GM12878 (cell line): ENCODE measurements around the gene TSPAN10. TPM values are rescaled to one million over a fixed set of nuclear protein-coding genes. Genes with fewer than 3 reads are reported as not detected.

ENCODE experiments used
- ASH2L ChIP-seq: fragments of 300-600, 200-600 bp; sonication (generic); IDR thresholded peaks from 2 replicates; pipeline ENCODE4 v1.6.1; 2017; ENCODE audit warnings: low read depth, mild to moderate bottlenecking, borderline replicate concordance
- CBFB ChIP-seq: IDR thresholded peaks from 2 replicates; pipeline ENCODE4 v1.6.1; 2016; ENCODE audit warnings: antibody characterized with exemption, low read depth
- CBX3 ChIP-seq: fragments of 200-600 bp; sonication (generic); IDR thresholded peaks from 2 replicates; pipeline ENCODE4 v1.6.1; 2016; ENCODE audit warnings: low read depth, borderline replicate concordance
- DPF2 ChIP-seq: fragments of 450-650 bp; IDR thresholded peaks from 2 replicates; pipeline ENCODE4 v1.6.1; 2017; ENCODE audit warnings: mild to moderate bottlenecking
- EED ChIP-seq: sonication (generic); IDR thresholded peaks from 2 replicates; pipeline ENCODE4 v1.6.1; 2016; ENCODE audit warnings: antibody characterized with exemption, low read depth
- FOXK2 ChIP-seq: fragments of 450-650 bp; IDR thresholded peaks from 2 replicates; pipeline ENCODE4 v1.6.1; 2017; ENCODE audit warnings: mild to moderate bottlenecking, moderate library complexity
- LARP7 ChIP-seq: fragments of 450-650 bp; IDR thresholded peaks from 2 replicates; pipeline ENCODE4 v1.6.1; 2017; ENCODE audit warnings: mild to moderate bottlenecking
- MTA3 ChIP-seq: IDR thresholded peaks from 2 replicates; pipeline ENCODE4 v1.6.1; 2012; ENCODE audit warnings: low read length, inconsistent platforms, borderline replicate concordance
- MYC ChIP-seq: IDR thresholded peaks from 2 replicates; pipeline ENCODE4 v1.6.1; 2011; ENCODE audit warnings: mild to moderate bottlenecking, low read length, moderate library complexity, inconsistent platforms; ENCODE audit not compliant: insufficient read depth, insufficient replicate concordance, insufficient read length, severe bottlenecking
- PAX5 ChIP-seq: IDR thresholded peaks from 2 replicates; pipeline ENCODE4 v1.6.1; 2011; ENCODE audit warnings: low read depth, low read length, borderline replicate concordance
- PML ChIP-seq: IDR thresholded peaks from 2 replicates; pipeline ENCODE4 v1.6.1; 2012; ENCODE audit warnings: low read length, inconsistent platforms
- POU2F2 ChIP-seq: IDR thresholded peaks from 3 replicates; pipeline ENCODE4 v1.6.1; 2011; ENCODE audit warnings: low read depth, mild to moderate bottlenecking, low read length, borderline replicate concordance
- RFX5 ChIP-seq: IDR thresholded peaks from 2 replicates; pipeline ENCODE4 v1.6.1; 2011; ENCODE audit warnings: low read depth, low read length, improper control_type of control experiment
- SMARCA5 ChIP-seq: fragments of 450-650 bp; IDR thresholded peaks from 2 replicates; pipeline ENCODE4 v1.6.1; 2017; ENCODE audit warnings: mild to moderate bottlenecking
- SPI1 ChIP-seq: IDR thresholded peaks from 2 replicates; pipeline ENCODE4 v1.6.1; 2011; ENCODE audit warnings: low read depth, mild to moderate bottlenecking, low read length, moderate library complexity, borderline replicate concordance; ENCODE audit not compliant: insufficient read depth
- TAF1 ChIP-seq: IDR thresholded peaks from 2 replicates; pipeline ENCODE4 v1.6.1; 2011; ENCODE audit warnings: mild to moderate bottlenecking, low read depth, low read length, borderline replicate concordance
- ZNF24 ChIP-seq: fragments of 450-650 bp; IDR thresholded peaks from 2 replicates; pipeline ENCODE4 v1.6.1; 2017; ENCODE audit warnings: antibody characterized with exemption, mild to moderate bottlenecking
- polyA plus RNA-seq, 11 experiments: library from polyadenylated mRNA; depleted of rRNA in 4 of 11; unstranded in 6 of 11; stranded (reverse) in 5 of 11; fragments of >200 nt; fragmentation: Nextera tagmentation in 4 of 11; fragmentation: Illumina TruSeq in 1 of 11; extraction: Ambion mirVana in 4 of 11; extraction: Trizol in 1 of 11; gene quantifications; 1 replicate in 1 of 11; 2 replicates in 10 of 11; pipeline versions ENCODE4 v1.2.1 to v1.2.3, GENCODE V29; 2011 to 2016; ENCODE audit warnings: inconsistent platforms in 2 of 11, missing spikeins in 2 of 11, low read depth in 1 of 11
- total RNA-seq, 4 experiments: library from RNA; depleted of rRNA in 3 of 4; stranded (reverse); fragments of >200 nt in 3 of 4; fragmentation: Illumina TruSeq in 1 of 4; extraction: Trizol in 1 of 4; gene quantifications; 2 replicates each; pipeline versions ENCODE4 v1.2.1 to v1.2.3, GENCODE V29; 2013 to 2021
- TF ChIP-seq, protein P1 (sequence below): fragments of 450-650 bp; formaldehyde crosslinking; IDR thresholded peaks from 2 replicates; pipeline ENCODE4 v1.4.0; 2022; ENCODE audit warnings: mild to moderate bottlenecking, moderate library complexity
- TF ChIP-seq, protein P2 (sequence below): fragments of 150-350 bp; IDR thresholded peaks from 2 replicates; pipeline ENCODE4 v1.6.1; 2016; ENCODE audit warnings: low read depth, low read length
- TF ChIP-seq, protein P3 (sequence below): IDR thresholded peaks from 2 replicates; pipeline ENCODE4 v1.6.1; 2011; ENCODE audit warnings: mild to moderate bottlenecking, low read depth, low read length, moderate library complexity; ENCODE audit not compliant: insufficient replicate concordance
- TF ChIP-seq, protein P4 (sequence below): fragments of 450-650 bp; conservative IDR thresholded peaks from 2 replicates; pipeline ENCODE4 v1.6.1; 2017; ENCODE audit warnings: mild to moderate bottlenecking, moderate library complexity

Gene TSPAN10
- total and polyA plus RNA-seq, 10 of the 15 experiments (the other 5 are each of a cell fraction or from before 2014, with no cell fraction given) = 0.13 to 0.82 (median 0.43) TPM

DNA sequence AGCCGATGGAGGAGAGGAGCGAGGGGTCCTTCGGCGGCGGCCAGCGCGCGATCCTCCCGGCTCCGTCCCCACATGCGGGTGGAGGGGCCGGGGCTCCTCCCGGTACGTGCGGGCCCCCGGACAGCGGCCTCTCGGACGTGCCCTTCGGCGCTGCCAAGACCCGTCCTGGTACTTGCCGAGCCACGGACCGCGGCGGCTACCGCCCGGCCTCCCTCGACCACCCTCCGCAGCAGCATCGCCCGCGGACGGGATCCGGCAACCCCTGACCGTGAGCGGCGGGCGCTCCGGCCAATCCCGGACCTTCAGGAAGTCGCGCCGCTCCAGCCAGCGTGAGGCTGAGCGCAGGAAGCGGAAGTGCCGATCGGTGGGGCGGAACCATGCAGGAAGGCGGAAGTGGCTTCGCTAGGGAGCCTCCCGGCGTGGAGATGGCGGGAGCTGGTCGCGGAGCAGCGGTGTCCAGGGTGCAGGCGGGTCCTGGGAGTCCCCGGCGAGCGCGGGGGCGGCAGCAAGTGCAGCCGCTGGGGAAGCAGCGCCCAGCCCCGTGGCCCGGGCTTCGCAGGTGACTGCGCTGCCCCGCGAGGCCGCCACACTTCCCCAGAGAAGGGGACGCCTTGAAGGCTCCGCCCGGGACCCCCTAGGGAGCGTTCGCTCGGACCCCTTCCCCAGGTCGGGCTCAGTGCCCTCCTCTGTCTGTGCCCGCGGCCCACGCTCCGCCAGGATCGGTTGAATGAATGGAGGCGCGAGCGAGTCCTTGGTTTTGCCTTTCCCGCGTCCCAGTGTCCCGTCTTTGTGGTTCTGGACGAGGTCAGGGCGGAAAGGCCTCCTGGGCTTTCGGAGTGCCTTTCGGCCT is 29.6 kb downstream of the TSPAN10 start, which contains the start of the genes CCDC137 and OXLD1 (continued):
- TF ChIP-seq, protein P1, sequence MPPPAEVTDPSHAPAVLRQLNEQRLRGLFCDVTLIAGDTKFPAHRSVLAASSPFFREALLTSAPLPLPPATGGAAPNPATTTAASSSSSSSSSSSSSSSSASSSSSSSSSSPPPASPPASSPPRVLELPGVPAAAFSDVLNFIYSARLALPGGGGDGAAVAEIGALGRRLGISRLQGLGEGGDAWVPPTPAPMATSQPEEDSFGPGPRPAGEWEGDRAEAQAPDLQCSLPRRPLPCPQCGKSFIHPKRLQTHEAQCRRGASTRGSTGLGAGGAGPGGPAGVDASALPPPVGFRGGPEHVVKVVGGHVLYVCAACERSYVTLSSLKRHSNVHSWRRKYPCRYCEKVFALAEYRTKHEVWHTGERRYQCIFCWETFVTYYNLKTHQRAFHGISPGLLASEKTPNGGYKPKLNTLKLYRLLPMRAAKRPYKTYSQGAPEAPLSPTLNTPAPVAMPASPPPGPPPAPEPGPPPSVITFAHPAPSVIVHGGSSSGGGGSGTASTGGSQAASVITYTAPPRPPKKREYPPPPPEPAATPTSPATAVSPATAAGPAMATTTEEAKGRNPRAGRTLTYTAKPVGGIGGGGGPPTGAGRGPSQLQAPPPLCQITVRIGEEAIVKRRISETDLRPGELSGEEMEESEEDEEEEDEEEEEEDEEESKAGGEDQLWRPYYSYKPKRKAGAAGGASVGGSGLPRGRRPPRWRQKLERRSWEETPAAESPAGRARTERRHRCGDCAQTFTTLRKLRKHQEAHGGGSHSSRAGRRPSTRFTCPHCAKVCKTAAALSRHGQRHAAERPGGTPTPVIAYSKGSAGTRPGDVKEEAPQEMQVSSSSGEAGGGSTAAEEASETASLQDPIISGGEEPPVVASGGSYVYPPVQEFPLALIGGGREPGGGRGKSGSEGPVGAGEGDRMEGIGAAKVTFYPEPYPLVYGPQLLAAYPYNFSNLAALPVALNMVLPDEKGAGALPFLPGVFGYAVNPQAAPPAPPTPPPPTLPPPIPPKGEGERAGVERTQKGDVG (CRISPR knock-in tag) = no peak
- TF ChIP-seq EED = no peak
- no peak for TF ChIP-seq ASH2L
- peak; percentile 91 for TF ChIP-seq SPI1
- TF ChIP-seq TAF1 = peak; percentile 95
- TF ChIP-seq, protein P2, sequence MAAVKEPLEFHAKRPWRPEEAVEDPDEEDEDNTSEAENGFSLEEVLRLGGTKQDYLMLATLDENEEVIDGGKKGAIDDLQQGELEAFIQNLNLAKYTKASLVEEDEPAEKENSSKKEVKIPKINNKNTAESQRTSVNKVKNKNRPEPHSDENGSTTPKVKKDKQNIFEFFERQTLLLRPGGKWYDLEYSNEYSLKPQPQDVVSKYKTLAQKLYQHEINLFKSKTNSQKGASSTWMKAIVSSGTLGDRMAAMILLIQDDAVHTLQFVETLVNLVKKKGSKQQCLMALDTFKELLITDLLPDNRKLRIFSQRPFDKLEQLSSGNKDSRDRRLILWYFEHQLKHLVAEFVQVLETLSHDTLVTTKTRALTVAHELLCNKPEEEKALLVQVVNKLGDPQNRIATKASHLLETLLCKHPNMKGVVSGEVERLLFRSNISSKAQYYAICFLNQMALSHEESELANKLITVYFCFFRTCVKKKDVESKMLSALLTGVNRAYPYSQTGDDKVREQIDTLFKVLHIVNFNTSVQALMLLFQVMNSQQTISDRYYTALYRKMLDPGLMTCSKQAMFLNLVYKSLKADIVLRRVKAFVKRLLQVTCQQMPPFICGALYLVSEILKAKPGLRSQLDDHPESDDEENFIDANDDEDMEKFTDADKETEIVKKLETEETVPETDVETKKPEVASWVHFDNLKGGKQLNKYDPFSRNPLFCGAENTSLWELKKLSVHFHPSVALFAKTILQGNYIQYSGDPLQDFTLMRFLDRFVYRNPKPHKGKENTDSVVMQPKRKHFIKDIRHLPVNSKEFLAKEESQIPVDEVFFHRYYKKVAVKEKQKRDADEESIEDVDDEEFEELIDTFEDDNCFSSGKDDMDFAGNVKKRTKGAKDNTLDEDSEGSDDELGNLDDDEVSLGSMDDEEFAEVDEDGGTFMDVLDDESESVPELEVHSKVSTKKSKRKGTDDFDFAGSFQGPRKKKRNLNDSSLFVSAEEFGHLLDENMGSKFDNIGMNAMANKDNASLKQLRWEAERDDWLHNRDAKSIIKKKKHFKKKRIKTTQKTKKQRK = peak; percentile 48; the same call in 1 of the 2 replicates
- no peak for TF ChIP-seq CBX3
- TF ChIP-seq ZNF24 = no peak
- TF ChIP-seq MYC = peak; percentile 59
- TF ChIP-seq FOXK2 = no peak
- no peak for TF ChIP-seq MTA3
- TF ChIP-seq, protein P3, sequence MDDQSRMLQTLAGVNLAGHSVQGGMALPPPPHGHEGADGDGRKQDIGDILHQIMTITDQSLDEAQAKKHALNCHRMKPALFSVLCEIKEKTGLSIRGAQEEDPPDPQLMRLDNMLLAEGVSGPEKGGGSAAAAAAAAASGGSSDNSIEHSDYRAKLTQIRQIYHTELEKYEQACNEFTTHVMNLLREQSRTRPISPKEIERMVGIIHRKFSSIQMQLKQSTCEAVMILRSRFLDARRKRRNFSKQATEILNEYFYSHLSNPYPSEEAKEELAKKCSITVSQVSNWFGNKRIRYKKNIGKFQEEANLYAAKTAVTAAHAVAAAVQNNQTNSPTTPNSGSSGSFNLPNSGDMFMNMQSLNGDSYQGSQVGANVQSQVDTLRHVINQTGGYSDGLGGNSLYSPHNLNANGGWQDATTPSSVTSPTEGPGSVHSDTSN = peak; percentile 99
- TF ChIP-seq PML = peak; percentile 37; the same call in 1 of the 2 replicates
- TF ChIP-seq, protein P4, sequence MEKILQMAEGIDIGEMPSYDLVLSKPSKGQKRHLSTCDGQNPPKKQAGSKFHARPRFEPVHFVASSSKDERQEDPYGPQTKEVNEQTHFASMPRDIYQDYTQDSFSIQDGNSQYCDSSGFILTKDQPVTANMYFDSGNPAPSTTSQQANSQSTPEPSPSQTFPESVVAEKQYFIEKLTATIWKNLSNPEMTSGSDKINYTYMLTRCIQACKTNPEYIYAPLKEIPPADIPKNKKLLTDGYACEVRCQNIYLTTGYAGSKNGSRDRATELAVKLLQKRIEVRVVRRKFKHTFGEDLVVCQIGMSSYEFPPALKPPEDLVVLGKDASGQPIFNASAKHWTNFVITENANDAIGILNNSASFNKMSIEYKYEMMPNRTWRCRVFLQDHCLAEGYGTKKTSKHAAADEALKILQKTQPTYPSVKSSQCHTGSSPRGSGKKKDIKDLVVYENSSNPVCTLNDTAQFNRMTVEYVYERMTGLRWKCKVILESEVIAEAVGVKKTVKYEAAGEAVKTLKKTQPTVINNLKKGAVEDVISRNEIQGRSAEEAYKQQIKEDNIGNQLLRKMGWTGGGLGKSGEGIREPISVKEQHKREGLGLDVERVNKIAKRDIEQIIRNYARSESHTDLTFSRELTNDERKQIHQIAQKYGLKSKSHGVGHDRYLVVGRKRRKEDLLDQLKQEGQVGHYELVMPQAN = peak; percentile 79
- no peak for TF ChIP-seq SMARCA5
- TF ChIP-seq RFX5 = no peak
- TF ChIP-seq CBFB = no peak; the same call in 1 of the 2 replicates
- peak; percentile 89 for TF ChIP-seq POU2F2
- peak; percentile 100 for TF ChIP-seq DPF2
- peak; percentile 54; the same call in 1 of the 2 replicates for TF ChIP-seq LARP7
- peak; percentile 86; the same call in 1 of the 2 replicates for TF ChIP-seq PAX5
